HCT116 (cell line): ENCODE data around the gene C13orf46.
"Not testable (repeated sequence)": the region's sequence is repeated elsewhere in the genome, so short reads cannot be mapped to it uniquely, and the experiment has no call there.

Experiments used
- ATF3 ChIP-seq: IDR thresholded peaks from 2 replicates; pipeline ENCODE4 v1.6.1; 2012
- CTCF ChIP-seq, 3 experiments: fragments of 200-600 bp in 1 of 3; sonication (generic) in 1 of 3; IDR thresholded peaks in 2 of 3; conservative IDR thresholded peaks in 1 of 3; 2 replicates each; pipeline ENCODE4 v1.5.1; 2012 to 2017; ENCODE audit warnings: low read depth in 2 of 3, low read length in 2 of 3, antibody characterized with exemption in 1 of 3, borderline replicate concordance in 1 of 3, control low read depth in 1 of 3, mild to moderate bottlenecking in 1 of 3, mixed read lengths in 1 of 3, mixed run types in 1 of 3, moderate library complexity in 1 of 3; ENCODE audit not compliant: insufficient read depth in 1 of 3
- ELF1 ChIP-seq: IDR thresholded peaks from 2 replicates; pipeline ENCODE4 v1.6.1; 2012; ENCODE audit warnings: low read depth, borderline replicate concordance
- EZH2 ChIP-seq: fragments of 200-600 bp; sonication (generic); IDR thresholded peaks from 2 replicates; pipeline ENCODE4 v1.6.1; 2017; ENCODE audit warnings: antibody characterized with exemption, mixed run types
- EZH2phosphoT487 ChIP-seq: fragments of 200-600 bp; IDR thresholded peaks from 2 replicates; pipeline ENCODE4 v1.6.1; 2018; ENCODE audit warnings: antibody characterized with exemption, borderline replicate concordance
- JUND ChIP-seq: IDR thresholded peaks from 2 replicates; pipeline ENCODE4 v1.6.1; 2012
- MAX ChIP-seq: IDR thresholded peaks from 2 replicates; pipeline ENCODE4 v1.6.1; 2012
- POLR2A ChIP-seq: IDR thresholded peaks from 2 replicates; pipeline ENCODE4 v1.7.0; 2011; ENCODE audit warnings: borderline replicate concordance; ENCODE audit not compliant: insufficient read depth, insufficient read length; ENCODE audit errors: extremely low read depth
- POLR2AphosphoS5 ChIP-seq: IDR thresholded peaks from 2 replicates; pipeline ENCODE4 v1.6.1; 2011; ENCODE audit warnings: mild to moderate bottlenecking, low read depth, low read length, moderate library complexity
- RAD21 ChIP-seq: IDR thresholded peaks from 2 replicates; pipeline ENCODE4 v1.6.1; 2012; ENCODE audit warnings: low read depth, mild to moderate bottlenecking
- REST ChIP-seq: IDR thresholded peaks from 2 replicates; pipeline ENCODE4 v1.6.1; 2012; ENCODE audit warnings: low read depth
- TCF7L2 ChIP-seq: IDR thresholded peaks from 2 replicates; pipeline ENCODE4 v1.7.0; 2011; ENCODE audit warnings: borderline replicate concordance, inconsistent platforms; ENCODE audit not compliant: insufficient read depth, insufficient read length; ENCODE audit errors: extremely low read depth

- TF ChIP-seq POLR2A; MAX; TCF7L2; REST; JUND; EZH2phosphoT487; RAD21; CTCF (IDR thresholded peaks at IDR 0.05 in 2 of 3, conservative IDR thresholded peaks at IDR 0.05 in 1 of 3; ENCODE audit: borderline replicate concordance in 1 of 3, insufficient read depth in 1 of 3, low read depth in 2 of 3, low read length in 2 of 3); ATF3; POLR2AphosphoS5; ELF1; EZH2: not testable (repeated sequence)
These were observed 46.3 kb upstream of the C13orf46 start for GRCh38 chr13:114020134-114020533.
